ENCODE results near the gene DNAI2.

GRCh38 chr17:74292495-74292894 is 18.5 kb downstream of the DNAI2 start:
- TF ChIP-seq KDM1A (IDR thresholded peaks at IDR 0.05) = no peak
- TF ChIP-seq FOXM1 (IDR thresholded peaks at IDR 0.05; ENCODE audit: low read depth) = no peak
- TF ChIP-seq FOXM1 (CRISPR knock-in tag; IDR thresholded peaks at IDR 0.05; ENCODE audit: low read depth) = no peak
- TF ChIP-seq JUN (IDR thresholded peaks at IDR 0.05; ENCODE audit: borderline replicate concordance, low read depth, low read length) = no peak
- no peak for TF ChIP-seq JUN (CRISPR knock-in tag; IDR thresholded peaks at IDR 0.05; ENCODE audit: borderline replicate concordance)
- no peak for TF ChIP-seq REST (IDR thresholded peaks at IDR 0.05; ENCODE audit: borderline replicate concordance)
- no peak for TF ChIP-seq REST (CRISPR knock-in tag; IDR thresholded peaks at IDR 0.05; ENCODE audit: low read depth)
- no peak for TF ChIP-seq EZH2 (IDR thresholded peaks at IDR 0.05; ENCODE audit: borderline replicate concordance, low read depth, low read length)
- no peak for TF ChIP-seq CC2D1A (IDR thresholded peaks at IDR 0.05)
- no peak for TF ChIP-seq ZC3H11A (IDR thresholded peaks at IDR 0.05; ENCODE audit: low read depth, low read length)
- no peak for TF ChIP-seq BRCA1 (IDR thresholded peaks at IDR 0.05)
- no peak for TF ChIP-seq BRCA1 (CRISPR knock-in tag; IDR thresholded peaks at IDR 0.05)
- TF ChIP-seq ETV6 (IDR thresholded peaks at IDR 0.05; ENCODE audit: borderline replicate concordance in 1 of 2, low read depth in 2 of 2, low read length in 1 of 2) = no peak
- no peak for TF ChIP-seq ETV6 (CRISPR knock-in tag; IDR thresholded peaks at IDR 0.05; ENCODE audit: borderline replicate concordance)
- no peak for TF ChIP-seq POLR2A (conservative IDR thresholded peaks at IDR 0.05)

All from K562 (cell line).